GM19397 (cell line): ENCODE results near the gene MCTS1.
"Not testable (repeated sequence)": the region's sequence is repeated elsewhere in the genome, so short reads cannot be mapped to it uniquely, and the experiment has no call there.

Experiments
- ATAC-seq: cut with Tn5 transposase; IDR thresholded peaks from one replicate; pipeline ENCODE4 v1.9.1; 2021; ENCODE audit warnings: mild to moderate bottlenecking, moderate library complexity; ENCODE audit not compliant: unreplicated experiment

Gene MCTS1

DNA sequence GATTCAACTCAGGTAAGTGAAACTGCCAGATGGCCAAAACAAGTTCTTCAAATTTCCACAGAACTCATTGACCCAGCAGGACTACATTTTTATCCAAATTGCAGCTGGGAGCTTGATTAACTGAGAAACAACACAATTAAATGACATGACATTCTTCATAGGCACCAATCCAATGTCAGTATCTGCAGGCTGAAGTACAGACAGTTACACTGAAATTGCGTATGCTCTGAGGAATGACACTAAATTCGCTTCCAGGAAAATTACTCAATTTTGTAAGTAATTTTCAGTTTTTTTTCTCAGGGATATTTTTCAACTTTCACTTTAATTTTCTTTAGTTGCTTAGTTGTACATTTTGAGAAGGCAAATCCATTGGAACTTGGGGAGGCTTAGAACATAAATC, 21.5 kb downstream of the MCTS1 start:
- ATAC-seq, result no peak

- peak; percentile 98 for ATAC-seq
Measured at GRCh38 chrX:120629667-120630537, 26.0 kb downstream of the MCTS1 start, which contains the start of gene C1GALT1C1. Gene C1GALT1C1, minus strand, starts transcription at chrX:120630054. Its CDS starts 2,888 bp downstream, at chrX:120627166.

DNA sequence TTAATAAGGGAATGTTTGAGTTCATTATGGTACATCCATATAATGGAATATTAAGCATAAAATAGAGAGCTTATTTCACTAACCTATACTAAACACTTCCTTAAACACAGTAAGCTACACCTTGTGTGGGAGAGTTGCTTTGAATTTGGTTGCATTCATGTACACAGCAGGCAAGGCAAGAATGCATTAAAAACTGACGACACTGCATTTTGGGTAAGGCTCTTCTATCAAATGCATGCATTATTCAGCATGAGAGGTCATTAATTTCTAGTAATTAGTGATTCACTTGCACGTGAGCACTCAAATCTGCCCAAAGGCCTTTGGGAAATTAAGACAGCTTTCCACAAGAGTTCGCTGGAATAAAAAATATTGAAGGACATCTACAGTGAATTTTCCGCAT, 34.7 kb downstream of the MCTS1 start:
- no peak for ATAC-seq

DNA sequence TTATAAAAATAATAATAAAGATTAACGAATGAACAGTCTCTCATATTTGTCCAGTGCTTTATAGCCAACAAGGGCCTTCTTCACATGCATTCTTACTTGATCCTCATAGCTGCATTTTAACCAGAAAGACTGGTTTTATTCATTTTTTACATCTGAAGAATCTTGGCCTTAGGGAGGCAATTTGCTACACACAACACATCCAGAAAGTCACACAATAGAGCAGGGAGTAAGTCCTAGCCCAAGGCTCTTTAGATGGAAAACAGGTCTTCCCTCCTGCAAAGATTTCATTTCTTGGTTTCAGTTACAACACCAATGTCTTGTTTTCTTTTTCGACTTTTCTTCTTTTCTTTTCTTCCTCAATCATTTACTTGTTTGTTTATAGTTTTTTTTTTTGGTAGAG, 39.0 kb downstream of the MCTS1 start:
- no peak for ATAC-seq

DNA sequence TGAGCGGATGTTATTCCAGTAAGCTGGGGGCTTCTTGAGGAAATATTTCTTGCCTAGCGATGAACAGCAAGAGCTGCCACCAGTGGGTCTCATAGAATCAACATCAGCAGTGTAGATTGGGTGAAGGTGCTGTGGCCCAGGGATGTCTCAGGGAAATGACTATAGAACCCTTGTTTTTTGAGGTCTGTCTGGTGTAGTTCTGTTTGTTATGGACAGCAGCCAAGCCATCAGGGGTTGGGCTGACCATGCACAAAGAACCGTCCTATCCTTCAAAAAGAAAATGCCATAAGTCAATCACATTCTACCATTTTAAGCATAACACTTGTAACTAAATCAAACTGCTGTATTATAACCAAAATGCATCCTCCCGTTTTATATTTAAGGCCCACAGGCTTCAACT, 43.2 kb downstream of the MCTS1 start:
- no peak for ATAC-seq

- not testable (repeated sequence) for ATAC-seq
Measured at GRCh38 chrX:120652256-120652655, 48.4 kb downstream of the MCTS1 start.

DNA sequence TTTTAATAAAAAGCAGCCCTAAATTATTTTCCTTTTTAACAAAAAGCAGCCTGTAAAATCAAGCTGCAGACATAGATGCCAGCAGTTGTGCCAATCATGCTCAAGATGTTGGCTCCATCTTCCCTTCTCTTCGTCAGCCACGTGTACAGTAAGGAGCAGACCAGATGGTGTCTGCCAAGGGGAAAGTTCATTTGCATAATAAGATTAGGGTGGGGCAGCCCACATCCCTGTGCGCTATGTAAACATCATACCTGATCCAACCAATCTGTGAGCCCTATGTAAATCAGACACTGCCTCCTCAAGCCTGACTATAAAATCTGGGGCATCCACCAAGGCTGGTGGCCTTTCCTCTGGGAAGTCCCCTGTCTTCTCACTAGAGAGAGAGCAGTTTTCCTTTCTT, 49.1 kb downstream of the MCTS1 start:
- no peak for ATAC-seq

- no peak for ATAC-seq
Measured at GRCh38 chrX:120660637-120661036, 56.7 kb downstream of the MCTS1 start.
